ENCODE results near the gene NPTN. TPM values are rescaled to one million over a fixed set of nuclear protein-coding genes. Genes with fewer than 3 reads are reported as not detected.

The NPTN gene
- polyA plus RNA-seq, 3 donors: 34.3 to 62.4 (median 43.5) TPM

Other genes with a start within 250 kb of the NPTN start
- gene REC114, start 190.2 kb downstream of the NPTN start, polyA plus RNA-seq: not detected
- gene CD276, start 51.0 kb upstream of the NPTN start, polyA plus RNA-seq: 10 to 100 TPM; 20.6 to 36.5 (median 32.2) TPM
- gene INSYN1, start 120.0 kb upstream of the NPTN start, polyA plus RNA-seq: 1 to 10 TPM; 1.2 to 2.0 (median 1.3) TPM
- gene TBC1D21, start 240.2 kb upstream of the NPTN start, polyA plus RNA-seq: not detected